Adrenal gland (tissue), 12 donors: ENCODE data around the gene PLP2. TPM values are rescaled to one million over a fixed set of nuclear protein-coding genes. Genes with fewer than 3 reads are reported as not detected.
"Not testable (repeated sequence)": the region's sequence is repeated elsewhere in the genome, so short reads cannot be mapped to it uniquely, and the experiment has no call there.

ENCODE experiments used
- DNase-seq, 7 donors: peaks; one replicate each; pipeline ENCODE4 v3.0.0-alpha.2; 2019 to 2020
- H3K27ac ChIP-seq, 5 donors: fragments of 200-600 bp; sonication (generic) in 4 of 5; 1 replicate in 3 of 5; 2 replicates in 2 of 5; pipeline versions ENCODE4 v1.5.1 to v1.8.0; 2016 to 2020; ENCODE audit warnings: mild to moderate bottlenecking in 1 of 5
- H3K27me3 ChIP-seq: fragments of 200-600 bp; 2 replicates; pipeline ENCODE4 v1.8.0; 2021
- H3K36me3 ChIP-seq, 2 donors: fragments of 200-600 bp; replicated peaks in 1 of 2; 1 replicate in 1 of 2; 2 replicates in 1 of 2; pipeline versions ENCODE4 v1.5.1 to v1.8.0; 2018 to 2022
- H3K4me1 ChIP-seq, 2 donors: fragments of 200-600 bp; replicated peaks in 1 of 2; 1 replicate in 1 of 2; 2 replicates in 1 of 2; pipeline versions ENCODE4 v1.5.1 to v1.8.0; 2018 to 2021
- H3K4me3 ChIP-seq, 4 donors: fragments of 200-600 bp; sonication (generic) in 3 of 4; one replicate each; pipeline ENCODE4 v1.5.1; 2016 to 2018
- H3K9me3 ChIP-seq, 3 donors: fragments of 200-600 bp; sonication (generic) in 1 of 3; replicated peaks in 1 of 3; 1 replicate in 2 of 3; 2 replicates in 1 of 3; pipeline versions ENCODE4 v1.5.1 to v1.8.0; 2016 to 2021
- POLR2A ChIP-seq, 2 donors: fragments of 450-650 bp; IDR thresholded peaks; one replicate each; pipeline ENCODE4 v1.6.1; 2017; ENCODE audit warnings: antibody characterized with exemption in 2 of 2, mild to moderate bottlenecking in 2 of 2, moderate library complexity in 1 of 2
- WGBS, 4 donors: extraction: QIAGEN DNeasy Blood & Tissue Kit in 2 of 4; methylation state at CpG; one replicate each; pipeline versions ENCODE4 v1.1.5 to v1.1.7; 2013 to 2017; 5-methylcytosine and 5-hydroxymethylcytosine counted together
- intact Hi-C, 2 donors: fragments of 100-400 bp; cut with DNase I; formaldehyde crosslinking; loops; one replicate each; pipeline versions ENCODE4 v1.14.1 to v1.15.0; 2022 to 2023
- polyA plus RNA-seq, 3 donors: library from polyadenylated mRNA; stranded (reverse); fragments of 200-250 nt in 2 of 3; fragments of 350-450 nt in 1 of 3; fragmentation: Illumina TruSeq in 1 of 3; extraction: RNeasy Lipid Tissue Mini Kit (QIAGEN cat#74804) in 1 of 3; gene quantifications; one replicate each; pipeline ENCODE4 v1.2.3, GENCODE V29; 2013 to 2014
- total RNA-seq, 9 donors: library from RNA; depleted of rRNA in 4 of 9; stranded (reverse); fragments of >200 nt in 4 of 9; fragments of 120-200 nt in 1 of 9; fragmentation: NEBNext Ultra II Directional in 1 of 9; extraction: Animal tissue kit (Norgen Biotek cat#: 25700) in 1 of 9; gene quantifications; one replicate each; pipeline versions ENCODE4 v1.1.0 to v1.2.4, GENCODE V29; 2013 to 2023
- TF ChIP-seq, protein P1 (sequence below), 6 experiments: fragments of 450-650 bp in 4 of 6; fragments of 200-600 bp in 2 of 6; sonication (generic) in 1 of 6; IDR thresholded peaks; 1 replicate in 5 of 6; 2 replicates in 1 of 6; pipeline versions ENCODE4 v1.5.1 to v1.8.0; 2016 to 2021; ENCODE audit warnings: antibody characterized with exemption in 6 of 6, mild to moderate bottlenecking in 2 of 6, moderate library complexity in 1 of 6
- donor health status: healthy with polysubstance abuse.
- donor health status: Bipolar disorder and iron deficiency.
- donor health status: DM: yes; HTN: yes; CAD: no.
- donor health status: DM: no; HTN: no; CAD: no.
- donor health status: DM: no; HTN: no; CAD: no.
- donor health status: DM: yes; HTN: yes; CAD: no.

The PLP2 gene
- total and polyA plus RNA-seq, 12 donors, result 52.1 to 724 (median 177) TPM

DNA sequence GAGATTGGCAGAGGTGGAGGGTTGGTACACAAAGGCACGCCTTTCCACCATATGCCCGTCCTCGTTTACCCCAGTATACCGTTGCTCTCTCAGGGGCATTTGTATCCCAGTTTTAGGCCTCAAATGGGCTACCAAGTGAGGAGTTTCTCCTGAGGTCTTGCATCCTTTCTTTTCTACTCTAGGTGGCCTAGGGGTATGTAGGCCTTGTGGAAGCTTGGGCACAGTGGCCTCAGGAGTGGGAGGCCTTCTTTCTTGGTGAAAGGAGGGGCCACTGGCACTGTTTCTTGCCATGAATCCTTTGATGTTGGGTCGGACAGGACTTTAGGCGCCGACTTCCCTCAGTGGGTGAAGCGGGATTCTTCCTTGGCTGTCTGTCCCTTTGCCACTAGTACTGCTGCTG is 24.4 kb upstream of the PLP2 start:
- 79 to 94% (median 88%) methylated on average over 8 of the region's 8 CpGs for WGBS, 4 donors
- intact Hi-C loops, result no loop called here

DNA sequence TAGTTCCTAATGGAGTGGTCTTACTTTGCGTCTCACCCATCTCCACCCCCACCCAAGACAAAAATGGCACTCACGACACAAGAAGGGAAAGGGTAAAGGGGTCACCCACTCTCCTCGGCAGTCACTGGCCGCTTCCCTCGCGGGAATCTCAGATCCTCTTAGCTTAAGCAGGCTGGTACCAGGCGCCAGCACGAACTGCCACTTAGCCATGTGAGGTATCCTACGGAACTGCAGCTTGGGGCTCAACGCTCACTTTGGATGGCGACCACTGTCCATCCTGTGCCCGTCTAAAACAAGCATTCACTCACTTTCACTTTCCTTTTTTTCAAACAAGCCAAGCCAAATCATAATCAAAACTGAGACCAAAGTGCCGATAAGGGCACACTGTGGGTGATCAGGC is 23.8 kb upstream of the PLP2 start:
- Histone ChIP-seq H3K9me3 (no peaks in the 10 kb centered on the region), H3K27me3 (no peaks in the 10 kb centered on the region), H3K4me1 (no peaks in the 10 kb centered on the region), H3K27ac (no peak overlapping the region), H3K36me3 (no peaks in the 10 kb centered on the region), H3K4me3 (no peak overlapping the region)
- intact Hi-C loops, result no loop called here
- no peak for DNase-seq
- whole genome bisulfite sequencing, 4 donors, result 83 to 93% (median 90%) methylated on average over 11 to 13 of the region's 13 CpGs
- TF ChIP-seq, protein P1, sequence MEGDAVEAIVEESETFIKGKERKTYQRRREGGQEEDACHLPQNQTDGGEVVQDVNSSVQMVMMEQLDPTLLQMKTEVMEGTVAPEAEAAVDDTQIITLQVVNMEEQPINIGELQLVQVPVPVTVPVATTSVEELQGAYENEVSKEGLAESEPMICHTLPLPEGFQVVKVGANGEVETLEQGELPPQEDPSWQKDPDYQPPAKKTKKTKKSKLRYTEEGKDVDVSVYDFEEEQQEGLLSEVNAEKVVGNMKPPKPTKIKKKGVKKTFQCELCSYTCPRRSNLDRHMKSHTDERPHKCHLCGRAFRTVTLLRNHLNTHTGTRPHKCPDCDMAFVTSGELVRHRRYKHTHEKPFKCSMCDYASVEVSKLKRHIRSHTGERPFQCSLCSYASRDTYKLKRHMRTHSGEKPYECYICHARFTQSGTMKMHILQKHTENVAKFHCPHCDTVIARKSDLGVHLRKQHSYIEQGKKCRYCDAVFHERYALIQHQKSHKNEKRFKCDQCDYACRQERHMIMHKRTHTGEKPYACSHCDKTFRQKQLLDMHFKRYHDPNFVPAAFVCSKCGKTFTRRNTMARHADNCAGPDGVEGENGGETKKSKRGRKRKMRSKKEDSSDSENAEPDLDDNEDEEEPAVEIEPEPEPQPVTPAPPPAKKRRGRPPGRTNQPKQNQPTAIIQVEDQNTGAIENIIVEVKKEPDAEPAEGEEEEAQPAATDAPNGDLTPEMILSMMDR (IDR thresholded peaks at IDR 0.05), result no peak
- TF ChIP-seq POLR2A (IDR thresholded peaks at IDR 0.05), result no peak

More for the DNA sequence above, 24.4 kb upstream of the PLP2 start:
- Histone ChIP-seq H3K27me3 (no peaks in the 10 kb centered on the region), H3K27ac (no peak overlapping the region), H3K9me3 (no peaks in the 10 kb centered on the region), H3K36me3 (no peaks in the 10 kb centered on the region), H3K4me1 (no peaks in the 10 kb centered on the region), H3K4me3 (no peak overlapping the region)
- no peak for DNase-seq
- TF ChIP-seq, protein P1 (IDR thresholded peaks at IDR 0.05), result no peak
- TF ChIP-seq POLR2A (IDR thresholded peaks at IDR 0.05), result no peak

DNA sequence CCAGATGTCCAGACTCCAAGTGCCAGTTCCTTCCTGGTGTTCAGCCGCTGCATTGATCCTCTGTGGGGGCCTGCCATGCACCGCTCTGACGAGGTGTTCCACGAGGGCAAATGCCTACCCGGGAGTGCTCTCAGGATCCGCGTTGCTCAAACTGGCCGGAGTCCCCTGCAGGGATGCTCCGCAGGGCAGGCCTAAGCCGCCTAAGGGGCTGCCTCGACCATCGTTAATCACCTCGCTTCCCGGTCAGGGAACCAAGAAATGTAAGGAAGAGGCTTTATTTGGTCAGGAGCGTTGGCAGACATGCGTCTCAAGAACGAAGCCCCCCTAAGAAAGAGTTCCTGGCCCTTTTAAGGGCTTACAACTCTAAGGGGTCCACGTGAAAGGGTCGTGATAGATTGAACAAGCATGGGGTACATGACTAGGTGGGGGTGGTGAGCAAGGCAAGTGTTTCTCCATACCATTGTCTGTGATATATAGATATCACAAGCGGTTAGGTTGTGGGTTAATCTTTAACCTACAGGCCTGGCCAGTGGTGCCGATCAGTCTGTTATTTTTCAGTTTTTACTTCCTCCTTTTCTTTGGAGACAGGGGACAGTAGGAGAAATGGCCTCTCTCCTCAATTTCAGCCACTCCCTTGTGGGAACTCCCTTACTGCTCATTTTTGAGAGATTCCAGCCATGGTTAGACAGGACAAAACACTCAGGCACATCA is 23.2 kb upstream of the PLP2 start:
- WGBS, 4 donors, result 73 to 87% (median 81%) methylated on average over 4 to 21 of the region's 21 CpGs
- H3K36me3 ChIP-seq, H3K27ac ChIP-seq, H3K4me1 ChIP-seq, intact Hi-C loops, H3K4me3 ChIP-seq, DNase-seq, H3K9me3 ChIP-seq, H3K27me3 ChIP-seq: not testable (repeated sequence)

DNA sequence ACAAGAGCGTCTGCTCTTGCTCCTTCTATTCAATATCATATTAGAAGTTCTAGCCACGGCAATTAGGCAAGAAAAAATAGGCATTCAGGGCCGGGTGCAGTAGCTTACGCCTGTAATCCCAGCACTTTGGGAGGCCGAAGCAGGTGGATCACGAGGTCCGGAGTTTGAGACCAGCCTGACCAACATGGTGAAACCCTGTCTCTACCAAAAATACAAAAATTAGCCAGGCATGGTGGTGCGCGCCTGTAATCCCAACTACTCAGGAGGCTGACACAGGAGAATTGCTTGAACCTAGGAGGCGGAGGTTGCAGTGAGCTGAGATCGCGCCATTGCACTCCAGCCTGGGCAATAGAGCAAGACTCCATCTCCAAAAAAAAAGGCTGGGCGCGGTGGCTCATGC is 22.4 kb upstream of the PLP2 start:
- H3K4me1 ChIP-seq, H3K27ac ChIP-seq, H3K9me3 ChIP-seq, H3K4me3 ChIP-seq, intact Hi-C loops, H3K27me3 ChIP-seq, H3K36me3 ChIP-seq, DNase-seq: not testable (repeated sequence)
- WGBS, 4 donors, result 90 to 97% (median 91%) methylated on average over 12 to 14 of the region's 14 CpGs

DNA sequence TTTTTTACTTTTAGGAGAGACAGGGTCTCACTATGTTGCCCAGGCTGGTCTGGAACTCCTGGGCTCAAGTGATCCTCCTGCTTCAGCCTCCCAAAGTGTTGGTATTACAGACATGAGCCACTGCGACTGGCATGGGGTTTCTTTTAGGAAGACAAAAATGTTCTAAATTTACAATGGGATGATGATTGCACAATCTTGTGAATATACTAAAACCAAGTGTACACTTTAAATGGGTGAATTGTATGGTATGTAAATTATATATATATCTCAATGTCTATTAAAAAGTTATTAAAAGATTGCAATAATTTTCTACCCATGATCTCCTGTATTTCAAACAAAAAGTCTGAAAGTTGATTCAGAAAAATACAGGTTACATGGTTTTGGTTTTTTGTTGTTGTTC is 18.2 kb upstream of the PLP2 start:
- WGBS, 4 donors, result 76 to 93% (median 84%) methylated on average over 1 of the region's 1 CpG

More for the DNA sequence above, 18.2 kb upstream of the PLP2 start:
- no peaks in the 10 kb centered on the region for H3K4me1 ChIP-seq
- no peak overlapping the region for H3K27ac ChIP-seq
- DNase-seq, result no peak
- H3K9me3 ChIP-seq, result no peaks in the 10 kb centered on the region
- no peak for TF ChIP-seq POLR2A (IDR thresholded peaks at IDR 0.05)
- TF ChIP-seq, protein P1 (IDR thresholded peaks at IDR 0.05), result no peak
- H3K36me3 ChIP-seq, result no peaks in the 10 kb centered on the region
- intact Hi-C loops, result no loop called here
- H3K27me3 ChIP-seq, result no peaks in the 10 kb centered on the region
- H3K4me3 ChIP-seq, result no peak overlapping the region
